SK-N-SH treated with all-trans-retinoic acid at 6 μM for 48 hours (cell line): ENCODE results near the gene ARHGAP22.

ENCODE experiments used
- ATAC-seq: fragments of 200-7000 bp; cut with Tn5 transposase; 3 replicates; pipeline ENCODE4 v1.9.1; 2020; ENCODE audit warnings: mild to moderate bottlenecking, moderate library complexity
- ARNTL ChIP-seq: fragments of 450-650 bp; formaldehyde crosslinking; IDR thresholded peaks from 2 replicates; pipeline ENCODE4 v1.5.0; 2020; ENCODE audit warnings: low read depth, mild to moderate bottlenecking, moderate library complexity, borderline replicate concordance
- CREB5 ChIP-seq: fragments of 250-450 bp; sonication (Bioruptor Pico); IDR thresholded peaks from 2 replicates; pipeline ENCODE4 v1.5.1; 2020; ENCODE audit warnings: low read depth, mild to moderate bottlenecking, moderate library complexity
- CSDC2 ChIP-seq: fragments of 250-450 bp; sonication (Bioruptor Pico); IDR thresholded peaks from 2 replicates; pipeline ENCODE4 v1.5.0; 2020; ENCODE audit warnings: mild to moderate bottlenecking, moderate library complexity
- ESRRG ChIP-seq: fragments of 250-450 bp; sonication (Bioruptor Pico); IDR thresholded peaks from 2 replicates; pipeline ENCODE4 v1.6.1; 2021; ENCODE audit warnings: mild to moderate bottlenecking
- GLIS3 ChIP-seq: fragments of 250-450 bp; sonication (Bioruptor Pico); IDR thresholded peaks from 2 replicates; pipeline ENCODE4 v1.5.0; 2020; ENCODE audit warnings: mild to moderate bottlenecking, moderate library complexity
- ISL1 ChIP-seq: fragments of 250-450 bp; sonication (Bioruptor Pico); IDR thresholded peaks from 2 replicates; pipeline ENCODE4 v2.1.2; 2022; ENCODE audit warnings: mild to moderate bottlenecking, moderate library complexity
- POU6F1 ChIP-seq: fragments of 250-450 bp; sonication (Bioruptor Pico); IDR thresholded peaks from 2 replicates; pipeline ENCODE4 v1.8.0; 2021; ENCODE audit warnings: low read depth, mild to moderate bottlenecking, moderate library complexity, borderline replicate concordance
- PPARA ChIP-seq: fragments of 250-450 bp; sonication (Bioruptor Pico); IDR thresholded peaks from 2 replicates; pipeline ENCODE4 v1.5.0; 2020; ENCODE audit warnings: mild to moderate bottlenecking, borderline replicate concordance
- RARB ChIP-seq: fragments of 250-450 bp; sonication (Bioruptor Pico); IDR thresholded peaks from 2 replicates; pipeline ENCODE4 v1.8.0; 2021; ENCODE audit warnings: mild to moderate bottlenecking, moderate library complexity
- SNAI2 ChIP-seq: fragments of 250-450 bp; sonication (Bioruptor Pico); IDR thresholded peaks from 2 replicates; pipeline ENCODE4 v1.5.0; 2020; ENCODE audit warnings: mild to moderate bottlenecking, moderate library complexity
- TCF4 ChIP-seq: fragments of 250-450 bp; sonication (Bioruptor Pico); IDR thresholded peaks from 2 replicates; pipeline ENCODE4 v1.8.0; 2021; ENCODE audit warnings: mild to moderate bottlenecking, moderate library complexity, borderline replicate concordance
- TOX ChIP-seq: fragments of 250-450 bp; sonication (Bioruptor Pico); IDR thresholded peaks from 2 replicates; pipeline ENCODE4 v1.8.0; 2021; ENCODE audit warnings: mild to moderate bottlenecking, moderate library complexity, borderline replicate concordance
- TSHZ2 ChIP-seq: fragments of 250-450 bp; sonication (Bioruptor Pico); IDR thresholded peaks from 2 replicates; pipeline ENCODE4 v1.5.0; 2020; ENCODE audit warnings: mild to moderate bottlenecking, moderate library complexity
- ZC3H10 ChIP-seq: fragments of 250-450 bp; sonication (Bioruptor Pico); IDR thresholded peaks from 2 replicates; pipeline ENCODE4 v1.5.1; 2021; ENCODE audit warnings: mild to moderate bottlenecking, moderate library complexity
- ZFP30 ChIP-seq: fragments of 450-650 bp; formaldehyde crosslinking; IDR thresholded peaks from 2 replicates; pipeline ENCODE4 v1.5.0; 2022; ENCODE audit warnings: mild to moderate bottlenecking, moderate library complexity
- ZNF565 ChIP-seq: fragments of 450-650 bp; formaldehyde crosslinking; conservative IDR thresholded peaks from 2 replicates; pipeline ENCODE4 v1.5.0; 2020; ENCODE audit warnings: low read depth, mild to moderate bottlenecking, moderate library complexity
- ZNF70 ChIP-seq: fragments of 450-650 bp; formaldehyde crosslinking; IDR thresholded peaks from 2 replicates; pipeline ENCODE4 v1.5.0; 2020; ENCODE audit warnings: mild to moderate bottlenecking, moderate library complexity
- ZNF8 ChIP-seq: fragments of 450-650 bp; formaldehyde crosslinking; IDR thresholded peaks from 2 replicates; pipeline ENCODE4 v1.5.0; 2020; ENCODE audit warnings: mild to moderate bottlenecking, moderate library complexity
- TF ChIP-seq, protein P1 (sequence below): fragments of 250-450 bp; sonication (Bioruptor Pico); IDR thresholded peaks from 2 replicates; pipeline ENCODE4 v1.5.1; 2021; ENCODE audit warnings: mild to moderate bottlenecking, moderate library complexity

The ARHGAP22 gene

GRCh38 chr10:48511066-48511874, 93.6 kb downstream of the ARHGAP22 start:
- TF ChIP-seq SNAI2 (no peak), ZFP30 (CRISPR knock-in tag) (no peak), RARB (CRISPR knock-in tag) (no peak), ESRRG (CRISPR knock-in tag) (no peak)
- no peak for ATAC-seq

GRCh38 chr10:48509974-48510692, 94.7 kb downstream of the ARHGAP22 start:
- ATAC-seq: no peak
- TF ChIP-seq CREB5 (CRISPR knock-in tag) (no peak), SNAI2 (no peak), RARB (CRISPR knock-in tag) (no peak), TSHZ2 (CRISPR knock-in tag) (no peak), ZNF8 (CRISPR knock-in tag) (no peak), GLIS3 (CRISPR knock-in tag) (no peak), PPARA (CRISPR knock-in tag) (no peak), TCF4 (CRISPR knock-in tag) (no peak), TOX (CRISPR knock-in tag) (no peak), CSDC2 (CRISPR knock-in tag) (no peak), POU6F1 (CRISPR knock-in tag) (no peak), ARNTL (CRISPR knock-in tag) (no peak), ZNF565 (CRISPR knock-in tag) (no peak)
- TF ChIP-seq, protein P1, sequence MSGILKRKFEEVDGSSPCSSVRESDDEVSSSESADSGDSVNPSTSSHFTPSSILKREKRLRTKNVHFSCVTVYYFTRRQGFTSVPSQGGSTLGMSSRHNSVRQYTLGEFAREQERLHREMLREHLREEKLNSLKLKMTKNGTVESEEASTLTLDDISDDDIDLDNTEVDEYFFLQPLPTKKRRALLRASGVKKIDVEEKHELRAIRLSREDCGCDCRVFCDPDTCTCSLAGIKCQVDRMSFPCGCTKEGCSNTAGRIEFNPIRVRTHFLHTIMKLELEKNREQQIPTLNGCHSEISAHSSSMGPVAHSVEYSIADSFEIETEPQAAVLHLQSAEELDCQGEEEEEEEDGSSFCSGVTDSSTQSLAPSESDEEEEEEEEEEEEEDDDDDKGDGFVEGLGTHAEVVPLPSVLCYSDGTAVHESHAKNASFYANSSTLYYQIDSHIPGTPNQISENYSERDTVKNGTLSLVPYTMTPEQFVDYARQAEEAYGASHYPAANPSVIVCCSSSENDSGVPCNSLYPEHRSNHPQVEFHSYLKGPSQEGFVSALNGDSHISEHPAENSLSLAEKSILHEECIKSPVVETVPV (CRISPR knock-in tag): no peak

GRCh38 chr10:48508791-48509772, 95.8 kb downstream of the ARHGAP22 start:
- no peak for ATAC-seq
- no peak for TF ChIP-seq ISL1 (CRISPR knock-in tag)
- no peak for TF ChIP-seq ZNF565 (CRISPR knock-in tag)
- no peak for TF ChIP-seq ZNF8 (CRISPR knock-in tag)
- no peak for TF ChIP-seq ZC3H10 (CRISPR knock-in tag)
- TF ChIP-seq TCF4 (CRISPR knock-in tag): no peak
- TF ChIP-seq POU6F1 (CRISPR knock-in tag): no peak
- no peak for TF ChIP-seq ZNF70 (CRISPR knock-in tag)
- no peak for TF ChIP-seq ARNTL (CRISPR knock-in tag)
- TF ChIP-seq GLIS3 (CRISPR knock-in tag): no peak
- TF ChIP-seq, protein P1 (CRISPR knock-in tag): no peak
